GM19238 (cell line): Measurements from ENCODE around the gene ATM.
"Not testable (repeated sequence)": the region's sequence is repeated elsewhere in the genome, so short reads cannot be mapped to it uniquely, and the experiment has no call there.

Experiments used
- DNase-seq: peaks from one replicate; pipeline ENCODE4 v3.0.0; 2011; ENCODE audit warnings: low spot score; ENCODE audit not compliant: insufficient read length

The ATM gene

GRCh38 chr11:108278546-108278945 is 55.7 kb downstream of the ATM start:
- DNase-seq: no peak

- no peak for DNase-seq
Observed at GRCh38 chr11:108278954-108279353, 56.1 kb downstream of the ATM start.

DNA sequence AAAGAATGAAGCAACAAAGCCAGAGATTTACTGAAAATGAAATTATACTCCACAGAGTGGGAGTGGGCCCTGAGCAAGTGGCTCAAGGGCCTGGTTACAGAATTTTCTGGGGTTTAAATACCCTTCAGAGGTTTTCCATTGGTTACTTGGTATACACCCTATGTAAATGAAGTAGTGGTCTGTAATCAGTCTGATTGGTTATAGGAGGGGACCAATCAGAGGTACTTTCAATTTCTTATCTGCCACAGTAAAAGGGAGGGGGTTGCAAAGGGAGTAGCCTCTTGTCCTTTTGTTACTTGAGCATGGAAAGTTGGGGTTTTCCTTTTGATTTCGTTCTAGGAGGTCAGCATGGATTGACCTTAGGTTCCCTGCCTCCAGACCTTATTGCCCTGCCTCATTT is 63.5 kb downstream of the ATM start:
- DNase-seq: no peak

GRCh38 chr11:108286956-108287355 is 64.1 kb downstream of the ATM start:
- no peak for DNase-seq

GRCh38 chr11:108289066-108289465 is 66.2 kb downstream of the ATM start:
- DNase-seq: not testable (repeated sequence)

DNA sequence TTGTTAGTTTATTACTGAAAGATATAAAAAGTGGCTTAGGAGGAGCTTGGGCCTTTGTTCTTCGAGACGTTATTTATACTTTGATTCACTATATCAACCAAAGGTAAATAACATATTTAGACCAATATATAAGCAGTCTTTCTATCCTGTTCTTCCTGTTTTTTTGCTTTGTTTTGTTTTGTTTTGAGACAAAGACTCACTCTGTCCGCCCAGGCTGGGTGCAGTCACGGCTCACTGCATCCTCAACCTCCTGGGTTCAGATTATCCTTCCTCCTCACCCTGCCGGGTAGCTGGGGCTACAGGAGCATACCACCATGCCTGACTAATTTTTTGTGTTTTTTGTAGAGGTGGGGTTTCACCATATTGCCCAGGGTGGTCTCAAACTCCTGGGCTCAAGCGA is 66.8 kb downstream of the ATM start:
- DNase-seq: no peak

- DNase-seq: no peak
Observed at GRCh38 chr11:108293229-108293628, 70.4 kb downstream of the ATM start.

DNA sequence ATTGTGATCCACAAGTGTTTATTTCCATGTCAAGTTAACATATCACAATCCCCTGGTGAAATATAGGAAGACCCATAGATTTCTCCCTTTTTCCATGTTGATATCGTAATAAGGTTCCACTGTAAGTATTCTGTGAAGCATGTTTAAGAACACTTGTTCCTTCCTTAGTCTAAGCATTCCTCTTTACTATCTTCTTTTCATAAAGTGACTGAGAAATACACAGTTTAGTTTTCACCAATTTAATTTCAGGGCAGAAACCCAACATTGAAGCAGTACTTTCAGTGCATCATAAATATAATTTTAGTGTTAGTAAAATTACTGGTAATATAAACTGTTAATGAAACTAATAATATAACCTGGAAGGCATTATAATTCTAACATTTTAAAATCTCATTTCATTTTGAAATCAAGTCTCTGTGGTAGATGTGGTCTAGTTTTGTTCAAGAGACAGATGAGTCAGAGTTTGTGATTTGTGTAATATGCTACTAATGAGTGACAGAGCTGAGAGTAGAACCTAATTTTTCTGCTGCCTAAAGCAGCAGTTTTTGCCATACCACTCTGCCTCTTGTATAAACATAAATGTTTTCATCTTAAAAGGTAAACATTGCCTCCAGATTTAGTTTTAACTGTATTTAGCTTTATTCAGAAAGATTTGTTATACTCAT is 79.4 kb downstream of the ATM start:
- DNase-seq: no peak

DNA sequence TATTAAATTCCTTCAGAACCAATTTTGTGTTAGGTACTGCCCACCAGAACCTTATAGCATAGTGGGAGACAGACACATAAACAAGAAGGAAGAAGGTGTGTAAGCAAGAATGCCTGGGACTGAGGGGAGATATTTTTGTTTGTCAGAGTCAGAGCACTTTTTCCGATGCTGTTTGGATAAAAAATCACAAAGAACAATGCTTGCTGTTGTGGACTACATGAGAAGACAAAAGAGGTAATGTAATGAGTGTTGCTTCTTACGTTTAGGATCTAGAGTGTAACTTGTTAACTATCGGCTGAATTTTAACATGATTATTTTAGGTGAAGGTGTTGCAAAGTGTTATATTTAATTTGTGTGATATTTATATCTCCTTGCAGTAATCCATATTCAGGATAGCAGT is 84.9 kb downstream of the ATM start:
- DNase-seq: no peak

DNA sequence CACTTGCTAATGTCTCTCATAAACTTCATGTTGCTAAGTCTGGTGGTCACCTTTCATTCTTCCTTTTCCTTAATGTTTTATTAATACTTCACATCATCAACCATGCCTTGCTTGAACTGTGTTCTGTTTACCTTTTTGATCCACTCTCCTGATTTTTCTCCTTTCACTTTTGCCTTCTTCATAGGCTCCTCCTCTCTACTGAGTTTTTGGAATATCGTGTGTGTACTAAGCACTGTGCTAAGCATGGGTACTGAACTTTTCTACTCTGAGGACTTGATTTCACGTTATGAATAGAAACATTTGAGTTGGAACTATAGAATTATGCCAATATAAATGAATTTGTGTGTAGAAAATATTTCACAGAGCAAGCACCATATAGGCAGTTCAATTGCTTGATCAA is 90.6 kb downstream of the ATM start:
- no peak for DNase-seq

- DNase-seq: no peak
Observed at GRCh38 chr11:108316061-108316460, 93.2 kb downstream of the ATM start.

DNA sequence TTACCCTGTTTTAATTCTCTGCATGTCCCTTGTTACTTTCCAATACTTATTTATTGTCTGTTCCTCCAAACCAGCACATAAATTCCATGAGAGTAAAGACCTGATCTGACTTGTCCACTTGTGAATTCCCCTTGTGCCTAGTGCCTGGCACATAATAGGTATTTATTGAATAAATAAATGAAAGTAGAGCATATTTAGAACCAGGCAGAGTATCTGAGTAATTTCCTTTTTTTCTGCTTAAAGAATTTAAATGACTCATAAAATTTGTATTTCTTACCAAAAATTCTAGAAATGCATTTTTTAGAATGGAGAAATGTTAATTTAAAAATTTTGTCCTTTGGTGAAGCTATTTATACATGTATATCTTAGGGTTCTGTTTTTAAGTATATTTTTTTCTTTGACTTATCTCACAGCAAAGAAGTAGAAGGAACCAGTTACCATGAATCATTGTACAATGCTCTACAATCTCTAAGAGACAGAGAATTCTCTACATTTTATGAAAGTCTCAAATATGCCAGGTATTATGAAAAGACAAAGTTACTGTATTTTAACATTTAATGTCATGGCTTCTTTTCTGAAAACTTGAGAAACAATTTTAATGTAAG is 96.8 kb downstream of the ATM start:
- no peak for DNase-seq

DNA sequence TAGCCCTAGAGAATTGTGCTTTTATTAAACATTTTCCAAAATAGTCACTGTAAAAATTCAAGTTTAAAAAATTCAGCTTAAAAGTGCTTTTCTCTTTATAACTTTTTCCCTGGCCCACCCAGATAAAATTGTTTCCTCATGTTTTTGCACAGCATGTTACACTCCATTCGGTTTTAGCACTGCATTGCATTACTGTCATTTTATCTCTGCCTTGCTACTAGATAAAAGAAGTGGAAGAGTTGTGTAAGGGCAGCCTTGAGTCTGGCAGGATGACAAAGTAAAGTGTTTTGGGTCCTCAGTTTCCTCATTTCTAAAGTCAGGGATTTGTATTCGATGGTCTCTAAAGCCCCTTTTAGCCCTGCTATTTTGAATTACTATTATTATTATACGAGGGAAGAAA is 99.8 kb downstream of the ATM start:
- no peak for DNase-seq

DNA sequence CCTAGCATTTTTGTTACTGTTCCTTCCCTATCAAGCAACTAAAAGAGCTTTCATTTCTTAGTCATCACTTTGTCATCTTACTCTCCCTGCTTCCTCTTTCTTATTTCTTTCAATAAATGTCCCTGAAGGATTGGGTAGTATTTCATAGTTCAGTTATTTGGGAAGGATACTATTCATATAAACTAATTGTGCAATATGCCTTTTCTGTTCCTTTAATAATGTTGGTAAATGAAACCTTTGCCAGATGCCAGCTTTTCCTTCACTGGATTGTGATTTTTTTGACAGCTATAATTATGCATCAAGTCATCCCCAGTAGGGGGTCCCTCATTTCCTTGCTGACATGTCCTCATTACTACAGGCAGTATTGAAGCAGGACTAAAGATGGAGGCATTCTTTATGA is 101.7 kb downstream of the ATM start:
- DNase-seq: no peak

- no peak for DNase-seq
Observed at GRCh38 chr11:108333403-108333899, 110.6 kb downstream of the ATM start.

DNA sequence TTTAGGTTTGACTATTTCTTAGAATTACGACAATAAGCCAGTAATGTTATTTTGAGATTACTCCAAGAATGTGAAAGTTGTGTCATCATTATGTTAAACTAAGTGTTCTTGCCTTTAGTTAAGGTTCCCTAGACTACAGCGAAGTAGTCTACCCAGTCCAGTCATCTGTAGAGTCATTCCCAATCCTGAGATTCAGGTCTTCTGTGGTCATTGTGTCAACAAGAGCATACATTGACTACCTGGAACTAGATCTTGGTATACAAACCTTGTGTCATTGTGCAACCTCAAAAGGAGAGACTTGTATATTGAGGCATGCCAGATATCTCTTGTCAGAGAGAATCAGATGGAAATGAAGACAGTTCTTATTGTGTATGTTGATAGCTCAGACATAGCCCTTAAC is 115.9 kb downstream of the ATM start:
- DNase-seq: no peak

GRCh38 chr11:108340973-108341372 is 118.1 kb downstream of the ATM start:
- DNase-seq: no peak

DNA sequence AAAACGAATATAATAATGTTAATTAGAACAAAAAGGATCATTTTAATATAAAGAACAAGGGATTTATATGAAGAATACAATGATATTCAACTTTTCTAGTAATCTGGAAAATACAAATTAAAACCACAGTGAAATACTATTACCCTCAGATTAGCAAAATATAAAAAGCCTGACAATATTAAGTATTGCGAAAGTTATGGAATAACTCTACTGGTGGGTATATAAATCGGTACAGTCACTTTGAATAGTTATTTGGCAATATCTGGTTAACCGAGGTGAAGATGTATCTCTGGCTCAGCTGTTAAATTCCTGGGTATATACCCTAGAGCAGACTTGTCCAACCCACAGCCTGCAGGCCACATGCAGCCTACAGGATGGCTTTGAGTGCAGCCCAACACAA is 118.8 kb downstream of the ATM start:
- no peak for DNase-seq

DNA sequence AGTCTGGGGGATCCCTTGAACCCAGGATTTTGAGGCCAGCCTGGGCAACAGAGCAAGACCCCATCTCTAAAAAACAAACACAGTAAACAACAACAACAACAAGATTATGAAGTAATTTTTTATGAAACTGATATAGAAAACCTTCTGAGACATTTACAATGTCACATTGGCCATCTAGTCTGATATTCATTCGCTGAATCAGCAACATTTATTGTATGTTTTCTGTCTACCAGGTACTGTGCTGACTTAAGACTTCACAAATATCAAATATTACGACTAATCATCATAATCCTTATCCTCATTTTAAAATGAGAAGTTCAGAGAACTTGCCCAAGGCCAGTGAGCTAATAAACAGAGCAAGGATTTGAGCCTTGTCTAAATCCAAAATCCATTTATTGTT is 120.8 kb downstream of the ATM start:
- no peak for DNase-seq

DNA sequence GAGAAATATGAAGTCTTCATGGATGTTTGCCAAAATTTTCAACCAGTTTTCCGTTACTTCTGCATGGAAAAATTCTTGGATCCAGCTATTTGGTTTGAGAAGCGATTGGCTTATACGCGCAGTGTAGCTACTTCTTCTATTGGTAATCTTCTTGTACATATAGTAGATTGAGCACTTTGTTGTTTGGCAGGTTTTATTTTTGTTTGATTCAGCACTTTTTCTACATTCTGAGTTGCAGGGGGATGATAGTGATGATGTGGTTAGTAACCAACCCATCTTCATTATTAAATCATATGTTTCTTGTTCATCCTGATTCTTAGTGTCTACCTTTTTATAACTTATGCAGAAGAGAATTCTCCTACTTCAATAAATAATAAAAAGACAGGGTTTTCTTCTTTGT is 122.9 kb downstream of the ATM start:
- no peak for DNase-seq

DNA sequence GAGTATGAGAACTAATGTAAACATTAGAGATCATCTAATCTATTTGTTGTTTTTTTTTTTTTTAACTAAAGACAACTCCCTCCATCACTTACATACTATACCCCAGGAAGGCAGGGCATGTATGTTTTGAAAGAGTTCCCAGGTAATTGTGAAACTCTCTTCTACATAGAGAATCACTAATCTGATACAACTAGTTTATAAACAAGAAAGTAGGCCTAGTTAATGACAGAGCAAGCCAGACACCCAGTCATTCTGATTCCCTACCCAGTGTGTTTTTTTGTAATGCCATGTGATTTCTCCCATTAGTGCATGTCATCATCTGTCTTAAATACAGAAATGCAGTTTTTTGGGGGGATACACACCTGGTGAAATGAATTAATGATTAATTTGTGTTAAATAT is 123.6 kb downstream of the ATM start:
- no peak for DNase-seq

DNA sequence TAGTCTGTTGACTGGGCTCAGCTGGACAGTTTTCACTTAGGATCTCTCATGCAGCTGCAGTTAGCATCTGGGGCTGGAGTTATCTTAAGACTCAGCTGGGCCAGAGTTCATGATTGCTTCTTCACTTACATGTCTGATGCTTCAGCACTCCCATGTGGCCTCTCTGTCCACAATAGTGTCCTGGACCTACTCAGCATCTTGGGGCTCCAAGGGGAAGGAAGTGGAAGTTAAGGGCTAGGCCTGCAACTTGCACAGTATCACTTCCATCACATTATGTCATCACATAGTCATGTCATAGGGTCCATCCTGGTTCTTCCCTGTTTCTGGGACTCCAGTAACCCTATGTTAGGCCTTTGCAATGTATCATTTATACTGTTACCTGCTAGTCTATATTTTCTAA is 128.6 kb downstream of the ATM start:
- no peak for DNase-seq

DNA sequence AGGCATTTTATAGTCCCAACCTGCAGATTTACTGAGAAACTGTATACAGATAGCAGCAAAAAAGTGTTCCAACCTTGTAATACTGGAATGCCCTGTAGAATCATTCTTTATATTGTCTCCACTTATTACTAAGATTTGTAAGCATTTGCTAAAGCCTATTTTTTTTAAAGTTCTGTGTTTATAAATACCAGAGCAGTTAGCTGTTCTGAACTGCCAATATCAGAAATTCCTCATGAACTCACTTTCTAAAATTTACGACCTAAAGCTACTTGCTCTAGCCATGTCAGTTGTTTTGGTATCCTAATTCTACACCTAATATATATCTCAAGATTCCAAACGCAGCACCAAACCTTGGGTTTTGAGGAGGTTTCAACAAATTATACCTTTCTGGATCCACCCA is 141.3 kb downstream of the ATM start:
- DNase-seq: no peak
